DOHH2 (cell line): ENCODE data around the gene SLC25A39.

ENCODE experiments used
- H3F3A ChIP-seq: fragments of 200-600 bp; sonication (generic), shearing (Covaris generic); 2 replicates; pipeline ENCODE4 v1.6.0; 2016; ENCODE audit warnings: antibody characterized with exemption, mild to moderate bottlenecking; ENCODE audit not compliant: control insufficient read depth, insufficient read depth
- H3K27ac ChIP-seq: fragments of 200-600 bp; sonication (generic); 2 replicates; pipeline ENCODE4 v1.5.1; 2014; ENCODE audit warnings: low read depth, mild to moderate bottlenecking, low read length, moderate library complexity
- H3K27me3 ChIP-seq: fragments of 200-600 bp; sonication (generic); 2 replicates; pipeline ENCODE4 v1.6.1; 2014; ENCODE audit warnings: mild to moderate bottlenecking, low read length, mixed read lengths; ENCODE audit not compliant: control insufficient read depth
- H3K36me3 ChIP-seq: fragments of 200-600 bp; sonication (generic); 2 replicates; pipeline ENCODE4 v1.6.1; 2014; ENCODE audit warnings: mild to moderate bottlenecking, low read length, moderate library complexity, mixed read lengths; ENCODE audit not compliant: control insufficient read depth
- H3K4me1 ChIP-seq: fragments of 200-600 bp; sonication (generic); 2 replicates; pipeline ENCODE4 v1.6.1; 2014; ENCODE audit warnings: mild to moderate bottlenecking, low read length, mixed read lengths; ENCODE audit not compliant: control insufficient read depth
- H3K4me2 ChIP-seq: fragments of 200-600 bp; sonication (generic); 2 replicates; pipeline ENCODE4 v1.6.0; 2014; ENCODE audit warnings: mild to moderate bottlenecking, low read length, moderate library complexity
- H3K4me3 ChIP-seq: fragments of 200-600 bp; sonication (generic); 2 replicates; pipeline ENCODE4 v1.5.1; 2014; ENCODE audit warnings: mild to moderate bottlenecking, low read length, mixed read lengths
- H3K79me2 ChIP-seq: fragments of 200-600 bp; sonication (generic); 2 replicates; pipeline ENCODE4 v1.6.1; 2014; ENCODE audit warnings: mild to moderate bottlenecking, low read length, mixed read lengths; ENCODE audit not compliant: control insufficient read depth
- H3K9me2 ChIP-seq: fragments of 200-600 bp; sonication (generic); replicated peaks from 2 replicates; pipeline ENCODE4 v1.6.1; 2014; ENCODE audit warnings: mild to moderate bottlenecking, low read length, mixed read lengths; ENCODE audit not compliant: control insufficient read depth
- H3K9me3 ChIP-seq: fragments of 200-600 bp; sonication (generic); 2 replicates; pipeline ENCODE4 v1.6.1; 2014; ENCODE audit warnings: antibody characterized with exemption, low read length, mixed read lengths; ENCODE audit not compliant: control insufficient read depth, insufficient read depth
- H4K20me1 ChIP-seq: fragments of 200-600 bp; sonication (generic); 2 replicates; pipeline ENCODE4 v1.6.0; 2014; ENCODE audit warnings: low read depth, mild to moderate bottlenecking, antibody characterized with exemption, low read length, moderate library complexity; ENCODE audit not compliant: control insufficient read depth, insufficient read depth
- EZH2phosphoT487 ChIP-seq: fragments of 200-600 bp; sonication (generic); IDR thresholded peaks from 2 replicates; pipeline ENCODE4 v1.6.1; 2017; ENCODE audit warnings: borderline replicate concordance, mild to moderate bottlenecking, antibody characterized with exemption, low read length, moderate library complexity, mixed read lengths
- TF ChIP-seq, protein P1 (sequence below): fragments of 200-600 bp; sonication (generic); IDR thresholded peaks from one replicate; pipeline ENCODE4 v1.5.1; 2014; ENCODE audit warnings: antibody characterized with exemption, mild to moderate bottlenecking, low read depth, low read length; ENCODE audit not compliant: poor library complexity, severe bottlenecking

Gene SLC25A39

DNA sequence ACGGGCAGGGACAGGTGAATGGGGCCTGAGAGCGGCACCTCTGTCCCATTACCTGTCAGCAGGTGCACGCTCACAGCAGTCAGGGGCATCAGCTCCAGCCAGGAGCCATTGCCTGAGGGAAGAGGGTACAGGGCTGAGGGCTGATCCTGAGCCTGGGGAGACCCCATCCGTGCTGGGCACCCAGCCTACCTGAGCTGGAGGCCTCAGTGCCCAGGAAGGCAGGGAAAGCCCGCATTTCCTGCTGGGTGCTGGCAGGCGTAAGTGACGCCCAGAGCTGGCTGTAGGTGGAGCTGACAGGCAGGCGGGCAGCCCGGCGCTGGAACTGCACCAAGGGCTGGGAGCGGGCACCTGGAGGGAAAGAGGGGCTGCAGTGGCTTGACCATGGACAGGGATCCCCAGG lies 31.6 kb upstream of the SLC25A39 start:
- Histone ChIP-seq H3K9me2 (no peaks in the 10 kb centered on the region), H4K20me1 (no peaks in the 10 kb centered on the region), H3K4me2 (no peak overlapping the region), H3K27ac (no peak overlapping the region), H3K4me1 (peaks cover 27% of the 10 kb centered on the region), H3K79me2 (no peaks in the 10 kb centered on the region), H3K36me3 (peaks cover 21% of the 10 kb centered on the region), H3K9me3 (no peaks in the 10 kb centered on the region), H3F3A (no peaks in the 10 kb centered on the region), H3K27me3 (peaks cover 14% of the 10 kb centered on the region; the same call in 1 of the 2 replicates), H3K4me3 (no peak overlapping the region)
- no peak for TF ChIP-seq EZH2phosphoT487
- TF ChIP-seq, protein P1, sequence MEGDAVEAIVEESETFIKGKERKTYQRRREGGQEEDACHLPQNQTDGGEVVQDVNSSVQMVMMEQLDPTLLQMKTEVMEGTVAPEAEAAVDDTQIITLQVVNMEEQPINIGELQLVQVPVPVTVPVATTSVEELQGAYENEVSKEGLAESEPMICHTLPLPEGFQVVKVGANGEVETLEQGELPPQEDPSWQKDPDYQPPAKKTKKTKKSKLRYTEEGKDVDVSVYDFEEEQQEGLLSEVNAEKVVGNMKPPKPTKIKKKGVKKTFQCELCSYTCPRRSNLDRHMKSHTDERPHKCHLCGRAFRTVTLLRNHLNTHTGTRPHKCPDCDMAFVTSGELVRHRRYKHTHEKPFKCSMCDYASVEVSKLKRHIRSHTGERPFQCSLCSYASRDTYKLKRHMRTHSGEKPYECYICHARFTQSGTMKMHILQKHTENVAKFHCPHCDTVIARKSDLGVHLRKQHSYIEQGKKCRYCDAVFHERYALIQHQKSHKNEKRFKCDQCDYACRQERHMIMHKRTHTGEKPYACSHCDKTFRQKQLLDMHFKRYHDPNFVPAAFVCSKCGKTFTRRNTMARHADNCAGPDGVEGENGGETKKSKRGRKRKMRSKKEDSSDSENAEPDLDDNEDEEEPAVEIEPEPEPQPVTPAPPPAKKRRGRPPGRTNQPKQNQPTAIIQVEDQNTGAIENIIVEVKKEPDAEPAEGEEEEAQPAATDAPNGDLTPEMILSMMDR = no peak

DNA sequence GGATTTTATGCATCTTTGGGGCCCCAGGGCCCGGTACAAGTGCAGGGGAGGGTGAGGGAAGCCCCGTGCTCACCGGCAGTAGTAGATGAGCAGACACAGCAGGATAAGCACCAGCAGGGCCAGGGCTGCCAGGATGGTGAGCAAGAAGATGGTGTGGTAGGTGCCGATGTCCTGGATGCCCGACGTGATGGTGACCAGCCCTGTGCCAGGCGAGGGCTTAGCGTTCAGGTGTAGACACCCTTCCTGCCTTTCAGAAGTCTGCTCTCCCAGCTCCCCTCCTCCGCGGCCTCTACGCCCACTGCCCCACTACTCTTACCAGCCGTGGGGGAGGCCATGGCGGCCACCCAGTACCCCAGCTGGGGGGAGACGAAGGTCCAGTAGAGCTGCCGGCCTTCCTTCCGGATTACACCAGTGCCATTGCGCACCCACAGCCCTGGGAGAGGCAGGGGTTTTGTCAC lies 31.0 kb upstream of the SLC25A39 start:
- peaks cover 25% of the 10 kb centered on the region for H3K4me1 ChIP-seq
- no peaks in the 10 kb centered on the region for H3F3A ChIP-seq
- peaks cover 14% of the 10 kb centered on the region; the same call in 1 of the 2 replicates for H3K27me3 ChIP-seq
- no peaks in the 10 kb centered on the region for H3K9me2 ChIP-seq
- H3K27ac ChIP-seq = no peak overlapping the region
- H4K20me1 ChIP-seq = no peaks in the 10 kb centered on the region
- no peak for TF ChIP-seq EZH2phosphoT487
- TF ChIP-seq, protein P1 = no peak
- H3K79me2 ChIP-seq = no peaks in the 10 kb centered on the region
- no peak overlapping the region for H3K4me3 ChIP-seq
- no peak overlapping the region for H3K4me2 ChIP-seq
- no peaks in the 10 kb centered on the region for H3K9me3 ChIP-seq
- H3K36me3 ChIP-seq = peaks cover 27% of the 10 kb centered on the region

DNA sequence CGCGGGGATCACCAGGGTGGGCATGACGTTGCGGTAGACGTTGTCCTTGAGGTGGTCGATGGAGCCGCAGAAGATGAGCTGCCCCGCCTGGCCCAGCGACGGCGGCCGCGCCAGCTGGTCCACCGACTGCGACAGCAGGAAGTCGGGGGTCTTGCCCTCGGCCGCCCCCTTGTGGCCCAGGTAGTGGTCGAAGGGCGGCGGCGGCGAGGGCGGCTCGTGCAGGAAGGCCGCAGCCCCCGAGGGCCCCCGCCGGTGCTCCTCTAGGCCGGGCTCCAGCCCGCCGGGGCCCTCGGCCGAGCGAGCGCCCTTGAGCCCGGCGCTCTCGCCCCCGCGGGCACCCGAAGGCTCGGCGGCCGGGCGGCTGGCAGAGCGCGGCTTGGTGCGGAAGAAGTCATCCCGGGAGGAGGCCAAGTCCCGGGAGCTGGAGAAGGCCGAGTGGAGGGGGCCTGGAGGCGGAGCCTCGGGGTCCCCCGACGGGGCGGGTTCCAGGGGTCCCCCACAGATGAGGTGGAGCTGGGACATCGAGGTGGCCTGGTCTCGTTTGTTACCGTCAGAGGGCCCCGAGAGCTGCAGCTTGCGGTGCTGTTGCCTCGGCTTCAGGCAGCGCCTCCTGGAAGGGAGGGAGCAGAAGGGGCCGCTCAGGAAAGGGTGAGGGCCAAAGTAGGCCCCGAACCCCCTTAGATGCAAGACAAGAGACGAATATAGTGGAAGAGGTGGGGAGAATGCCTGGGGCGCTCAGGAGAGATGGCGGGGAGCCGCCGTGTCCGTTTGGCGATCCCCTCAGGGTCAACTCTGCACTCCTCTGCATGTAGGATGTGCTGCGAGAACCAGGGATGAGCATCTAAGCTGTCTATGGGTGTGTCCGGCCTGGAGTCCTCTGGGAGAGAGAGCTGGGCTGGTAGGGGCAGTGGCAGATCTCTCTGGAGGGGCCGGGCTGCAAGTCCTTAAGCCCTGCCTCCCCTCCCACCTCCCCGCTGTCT lies 30.2 kb upstream of the SLC25A39 start:
- no peaks in the 10 kb centered on the region for H3K9me2 ChIP-seq
- no peaks in the 10 kb centered on the region for H4K20me1 ChIP-seq
- H3K9me3 ChIP-seq = no peaks in the 10 kb centered on the region
- no peaks in the 10 kb centered on the region for H3K79me2 ChIP-seq
- H3K27ac ChIP-seq = no peak overlapping the region
- peaks cover 21% of the 10 kb centered on the region for H3K4me1 ChIP-seq
- TF ChIP-seq, protein P1 = peak; percentile 52
- TF ChIP-seq EZH2phosphoT487 = no peak
- peaks cover 35% of the 10 kb centered on the region for H3K36me3 ChIP-seq
- peak overlapping the region; percentile 39; the same call in 1 of the 2 replicates for H3K4me2 ChIP-seq
- H3K27me3 ChIP-seq = peaks cover 14% of the 10 kb centered on the region; the same call in 1 of the 2 replicates
- 0 out of 2 replicates have a peak overlapping the region, but pooled peaks have one; percentile 24 for H3K4me3 ChIP-seq
- no peaks in the 10 kb centered on the region for H3F3A ChIP-seq
